Measurements from ENCODE around the gene SLC16A8.

SLC16A8 gene

GRCh38 chr22:38066381-38067027 is 17.5 kb downstream of the SLC16A8 start:
- no peak overlapping the region for H3K4me3 ChIP-seq (ENCODE audit: low read depth, low read length)
- H3K27me3 ChIP-seq (ENCODE audit: control insufficient read depth, insufficient read depth, low read length), result no peaks in the 10 kb centered on the region
- no peaks in the 10 kb centered on the region for H3K4me1 ChIP-seq (ENCODE audit: control insufficient read depth, insufficient read depth, low read length)
- H3K36me3 ChIP-seq (ENCODE audit: control insufficient read depth, insufficient read depth, low read length), result peaks cover 35% of the 10 kb centered on the region
- no peaks in the 10 kb centered on the region for H3K9me3 ChIP-seq (ENCODE audit: control insufficient read depth, insufficient read depth, low read length)
- no peak overlapping the region for H3K9ac ChIP-seq (ENCODE audit: low read depth, low read length)

GRCh38 chr22:38065539-38065938 is 18.4 kb downstream of the SLC16A8 start:
- Histone ChIP-seq H3K27me3 (ENCODE audit: control insufficient read depth, insufficient read depth, low read length) (no peaks in the 10 kb centered on the region), H3K9ac (ENCODE audit: low read depth, low read length) (no peak overlapping the region), H3K9me3 (ENCODE audit: control insufficient read depth, insufficient read depth, low read length) (no peaks in the 10 kb centered on the region), H3K4me3 (ENCODE audit: low read depth, low read length) (no peak overlapping the region), H3K4me1 (ENCODE audit: control insufficient read depth, insufficient read depth, low read length) (no peaks in the 10 kb centered on the region), H3K36me3 (ENCODE audit: control insufficient read depth, insufficient read depth, low read length) (peaks cover 39% of the 10 kb centered on the region)

GRCh38 chr22:38062791-38063190 is 21.2 kb downstream of the SLC16A8 start:
- H3K36me3 ChIP-seq (ENCODE audit: control insufficient read depth, insufficient read depth, low read length), result peaks cover 42% of the 10 kb centered on the region
- H3K9me3 ChIP-seq (ENCODE audit: control insufficient read depth, insufficient read depth, low read length), result no peaks in the 10 kb centered on the region
- H3K27me3 ChIP-seq (ENCODE audit: control insufficient read depth, insufficient read depth, low read length), result no peaks in the 10 kb centered on the region
- no peak overlapping the region for H3K4me3 ChIP-seq (ENCODE audit: low read depth, low read length)
- H3K9ac ChIP-seq (ENCODE audit: low read depth, low read length), result no peak overlapping the region
- no peaks in the 10 kb centered on the region for H3K4me1 ChIP-seq (ENCODE audit: control insufficient read depth, insufficient read depth, low read length)

DNA sequence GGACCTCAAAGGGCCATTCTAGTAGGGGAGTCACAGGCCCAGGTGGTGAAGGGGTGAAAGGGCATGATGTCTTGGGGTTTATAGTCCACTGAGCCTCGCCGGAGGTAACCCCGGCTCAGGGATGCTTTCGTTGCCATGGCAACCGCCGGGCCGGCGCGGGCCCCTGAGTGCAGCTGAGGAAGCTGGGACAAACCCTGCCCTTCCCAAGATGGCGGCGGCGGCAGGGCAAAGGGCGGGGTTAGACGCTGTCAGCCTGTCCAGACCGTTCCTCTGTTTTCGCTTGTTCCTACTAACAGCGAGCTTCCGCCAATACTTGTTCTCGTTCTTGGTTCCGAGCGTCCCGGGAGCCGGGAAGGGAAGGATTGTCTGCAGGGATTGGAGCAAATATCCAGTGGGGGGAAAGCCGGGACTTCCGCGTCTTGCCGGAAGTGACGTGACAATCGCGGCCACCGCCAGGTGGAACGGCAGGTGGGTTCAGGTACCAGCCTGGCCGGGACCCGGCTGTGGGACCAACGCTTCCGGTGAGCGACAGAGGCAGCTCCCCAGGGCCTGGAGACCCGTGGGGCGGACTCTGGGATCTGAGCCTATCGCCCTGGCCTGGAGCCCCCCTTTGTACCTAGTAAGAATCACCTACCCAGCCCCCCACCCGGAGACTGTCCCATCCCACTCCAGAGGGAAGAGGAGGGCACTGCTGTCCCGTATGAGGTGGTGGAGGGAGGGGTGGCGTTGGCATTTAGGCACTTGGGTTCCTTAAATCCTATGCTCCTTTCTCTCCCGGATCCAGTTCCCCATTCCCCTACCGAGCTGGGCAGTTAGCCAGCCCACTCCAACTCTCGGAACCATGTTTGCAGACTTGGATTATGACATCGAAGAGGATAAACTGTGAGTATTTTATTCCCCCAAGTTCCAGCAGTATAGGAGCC is 26.8 kb downstream of the SLC16A8 start, which contains the start of gene PICK1:
TSS of gene PICK1 (plus strand) at position 436 of the 923 bp plus-strand sequence. CDS start at position 842, 406 bp downstream.
- peak within 1 kb of the TSS; percentile 86 for H3K4me3 ChIP-seq (ENCODE audit: low read depth, low read length)
- H3K9ac ChIP-seq (ENCODE audit: low read depth, low read length), result peak within 1 kb of the TSS; percentile 94
- no peaks in the 10 kb centered on the region for H3K27me3 ChIP-seq (ENCODE audit: control insufficient read depth, insufficient read depth, low read length)
- H3K36me3 ChIP-seq (ENCODE audit: control insufficient read depth, insufficient read depth, low read length), result peaks cover 18% of the 10 kb centered on the region
- H3K9me3 ChIP-seq (ENCODE audit: control insufficient read depth, insufficient read depth, low read length), result no peaks in the 10 kb centered on the region
- no peaks in the 10 kb centered on the region for H3K4me1 ChIP-seq (ENCODE audit: control insufficient read depth, insufficient read depth, low read length)

GRCh38 chr22:38051900-38052862 is 31.8 kb downstream of the SLC16A8 start:
- no peaks in the 10 kb centered on the region for H3K9me3 ChIP-seq (ENCODE audit: control insufficient read depth, insufficient read depth, low read length)
- H3K36me3 ChIP-seq (ENCODE audit: control insufficient read depth, insufficient read depth, low read length), result no peaks in the 10 kb centered on the region
- no peaks in the 10 kb centered on the region for H3K4me1 ChIP-seq (ENCODE audit: control insufficient read depth, insufficient read depth, low read length)
- H3K27me3 ChIP-seq (ENCODE audit: control insufficient read depth, insufficient read depth, low read length), result no peaks in the 10 kb centered on the region
- no peak overlapping the region for H3K4me3 ChIP-seq (ENCODE audit: low read depth, low read length)
- H3K9ac ChIP-seq (ENCODE audit: low read depth, low read length), result no peak overlapping the region

- Histone ChIP-seq H3K4me3 (ENCODE audit: low read depth, low read length) (no peak overlapping the region), H3K36me3 (ENCODE audit: control insufficient read depth, insufficient read depth, low read length) (no peaks in the 10 kb centered on the region), H3K27me3 (ENCODE audit: control insufficient read depth, insufficient read depth, low read length) (no peaks in the 10 kb centered on the region), H3K9me3 (ENCODE audit: control insufficient read depth, insufficient read depth, low read length) (no peaks in the 10 kb centered on the region), H3K4me1 (ENCODE audit: control insufficient read depth, insufficient read depth, low read length) (no peaks in the 10 kb centered on the region), H3K9ac (ENCODE audit: low read depth, low read length) (no peak overlapping the region)
These were observed 32.7 kb downstream of the SLC16A8 start for GRCh38 chr22:38051261-38051660.

DNA sequence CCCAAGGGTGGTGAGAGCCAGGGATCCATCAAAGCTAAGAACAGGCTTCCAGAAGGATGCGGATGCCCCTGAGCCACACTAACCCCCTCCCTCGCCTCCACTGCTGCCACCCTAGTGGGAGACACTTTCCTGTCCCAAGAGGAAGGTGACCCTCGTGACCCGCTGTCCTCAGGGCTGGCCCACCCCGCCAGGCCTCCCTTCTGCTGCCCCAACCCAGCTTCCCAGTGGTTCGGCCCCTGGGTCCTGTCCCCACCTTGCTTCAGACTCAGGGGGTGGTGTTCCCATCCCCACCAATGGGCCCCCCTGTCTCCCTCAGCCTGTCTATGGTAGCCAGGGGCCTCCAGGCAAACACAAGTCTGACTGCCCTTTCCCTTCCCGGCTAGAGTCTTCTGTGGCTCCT is 33.3 kb downstream of the SLC16A8 start:
- Histone ChIP-seq H3K9ac (ENCODE audit: low read depth, low read length) (no peak overlapping the region), H3K4me3 (ENCODE audit: low read depth, low read length) (no peak overlapping the region), H3K27me3 (ENCODE audit: control insufficient read depth, insufficient read depth, low read length) (no peaks in the 10 kb centered on the region), H3K9me3 (ENCODE audit: control insufficient read depth, insufficient read depth, low read length) (no peaks in the 10 kb centered on the region), H3K36me3 (ENCODE audit: control insufficient read depth, insufficient read depth, low read length) (no peaks in the 10 kb centered on the region), H3K4me1 (ENCODE audit: control insufficient read depth, insufficient read depth, low read length) (no peaks in the 10 kb centered on the region)

DNA sequence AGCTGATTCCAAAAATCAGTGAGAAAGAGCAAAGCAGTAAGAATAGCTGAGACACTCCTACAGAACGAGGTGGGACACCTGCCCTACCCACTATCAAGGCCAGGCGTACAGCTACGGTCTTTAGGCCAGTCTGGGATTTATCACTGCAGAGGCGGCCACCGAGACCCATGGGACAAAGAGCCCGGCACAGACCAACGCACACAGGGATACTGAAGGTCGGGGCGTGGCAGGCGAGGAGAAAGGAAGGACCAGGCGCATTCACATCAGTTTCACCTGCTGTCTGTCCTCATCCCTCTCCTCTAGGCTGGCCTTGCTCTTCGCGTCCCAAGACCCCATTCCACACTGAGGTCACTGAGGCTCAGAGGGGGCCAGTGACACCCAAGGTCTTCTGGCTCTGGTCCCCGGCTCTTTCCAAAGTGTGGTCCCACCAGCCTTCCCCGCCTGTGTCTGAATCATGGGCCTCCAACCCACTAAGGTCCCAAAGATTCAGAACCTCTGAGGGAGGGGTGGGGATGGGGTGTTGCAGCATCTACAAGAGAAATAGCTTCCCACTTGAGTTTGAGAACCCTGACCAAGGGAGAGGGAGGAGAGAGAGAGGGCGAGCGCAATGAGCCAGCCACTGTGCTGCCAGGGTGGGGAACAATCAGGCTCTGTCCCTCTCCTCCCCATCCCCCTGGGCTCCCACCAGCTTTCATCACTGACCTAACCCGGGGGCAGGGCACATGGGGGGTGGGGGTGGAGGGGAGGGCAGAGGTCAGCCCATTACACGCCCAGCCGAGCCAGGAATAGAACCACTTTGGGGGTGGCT is 34.0 kb downstream of the SLC16A8 start:
- H3K4me3 ChIP-seq (ENCODE audit: low read depth, low read length), result no peak overlapping the region

GRCh38 chr22:38046070-38046748 is 37.8 kb downstream of the SLC16A8 start:
- no peak overlapping the region for H3K9ac ChIP-seq (ENCODE audit: low read depth, low read length)
- H3K9me3 ChIP-seq (ENCODE audit: control insufficient read depth, insufficient read depth, low read length), result no peaks in the 10 kb centered on the region
- no peaks in the 10 kb centered on the region for H3K27me3 ChIP-seq (ENCODE audit: control insufficient read depth, insufficient read depth, low read length)
- no peaks in the 10 kb centered on the region for H3K36me3 ChIP-seq (ENCODE audit: control insufficient read depth, insufficient read depth, low read length)
- H3K4me1 ChIP-seq (ENCODE audit: control insufficient read depth, insufficient read depth, low read length), result no peaks in the 10 kb centered on the region
- H3K4me3 ChIP-seq (ENCODE audit: low read depth, low read length), result no peak overlapping the region

More for the DNA sequence above, 34.0 kb downstream of the SLC16A8 start:
- no peaks in the 10 kb centered on the region for H3K4me1 ChIP-seq (ENCODE audit: control insufficient read depth, insufficient read depth, low read length)
- H3K36me3 ChIP-seq (ENCODE audit: control insufficient read depth, insufficient read depth, low read length), result no peaks in the 10 kb centered on the region
- no peaks in the 10 kb centered on the region for H3K27me3 ChIP-seq (ENCODE audit: control insufficient read depth, insufficient read depth, low read length)
- no peaks in the 10 kb centered on the region for H3K9me3 ChIP-seq (ENCODE audit: control insufficient read depth, insufficient read depth, low read length)
- H3K9ac ChIP-seq (ENCODE audit: low read depth, low read length), result no peak overlapping the region

- H3K4me1 ChIP-seq (ENCODE audit: control insufficient read depth, insufficient read depth, low read length), result no peaks in the 10 kb centered on the region
- H3K9me3 ChIP-seq (ENCODE audit: control insufficient read depth, insufficient read depth, low read length), result no peaks in the 10 kb centered on the region
- H3K36me3 ChIP-seq (ENCODE audit: control insufficient read depth, insufficient read depth, low read length), result no peaks in the 10 kb centered on the region
- H3K9ac ChIP-seq (ENCODE audit: low read depth, low read length), result no peak overlapping the region
- H3K4me3 ChIP-seq (ENCODE audit: low read depth, low read length), result no peak overlapping the region
- H3K27me3 ChIP-seq (ENCODE audit: control insufficient read depth, insufficient read depth, low read length), result no peaks in the 10 kb centered on the region
These were observed 40.6 kb downstream of the SLC16A8 start for GRCh38 chr22:38043151-38044039.

Data from iPS-15b (cell line).